ENCODE data around the gene PSMC1.

Gene PSMC1

DNA sequence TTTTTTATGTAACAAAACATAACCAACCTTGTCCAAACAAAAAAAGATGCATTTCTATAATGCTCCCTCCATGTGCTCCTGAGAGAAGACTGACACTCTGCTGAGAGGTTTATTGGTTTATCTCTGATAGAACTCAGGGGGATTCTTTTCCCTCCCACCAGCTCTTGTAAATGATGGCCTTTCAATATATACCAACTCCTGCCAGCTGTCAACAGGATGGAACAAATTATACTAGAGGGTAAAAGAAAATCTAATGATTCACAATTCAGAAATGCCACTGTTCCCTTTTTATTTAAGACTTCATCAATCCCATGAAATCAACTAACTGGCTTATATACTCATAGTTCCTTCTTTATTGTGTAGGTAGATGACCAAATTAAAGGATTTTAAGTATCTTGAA is 25.4 kb downstream of the PSMC1 start:
- Histone ChIP-seq H3K27ac (ENCODE audit: insufficient read depth in 1 of 2, low read depth in 1 of 2, low read length in 2 of 2, poor library complexity in 1 of 2, severe bottlenecking in 2 of 2) (no peak overlapping the region), H3K4me1 (ENCODE audit: control extremely low read depth in 1 of 4, control insufficient read depth in 4 of 4, insufficient read depth in 4 of 4, low read length in 3 of 4) (no peaks in the 10 kb centered on the region), H3K27me3 (replicated peaks in 2 of 5; ENCODE audit: control insufficient read depth in 4 of 5, insufficient read depth in 5 of 5, low read length in 4 of 5) (no peaks in the 10 kb centered on the region), H3K4me3 (ENCODE audit: control insufficient read depth in 1 of 7, extremely low read depth in 1 of 7, insufficient read depth in 4 of 7, low read depth in 2 of 7, low read length in 6 of 7) (no peak overlapping the region), H3K9me3 (ENCODE audit: control extremely low read depth in 1 of 5, control insufficient read depth in 4 of 5, insufficient read depth in 2 of 5, low read depth in 1 of 5, low read length in 4 of 5) (no peaks in the 10 kb centered on the region), H3K36me3 (ENCODE audit: control insufficient read depth in 4 of 4, insufficient read depth in 4 of 4, low read length in 3 of 4) (peaks cover 16 to 67% (median 46%) of the 10 kb centered on the region in 4 experiments)
- CTCF ChIA-PET: interaction anchor here (1.1 to 2.2 kb wide), 3 partner anchors 8 to 15 kb away, joined by 3 to 6 read pairs (median 3); no protein-coding TSS in a partner anchor
- no peak for DNase-seq
- POLR2A ChIA-PET: interaction anchor here (0.6 kb wide), 1 partner anchor 27 kb away, joined by 3 read pairs; no protein-coding TSS in a partner anchor

DNA sequence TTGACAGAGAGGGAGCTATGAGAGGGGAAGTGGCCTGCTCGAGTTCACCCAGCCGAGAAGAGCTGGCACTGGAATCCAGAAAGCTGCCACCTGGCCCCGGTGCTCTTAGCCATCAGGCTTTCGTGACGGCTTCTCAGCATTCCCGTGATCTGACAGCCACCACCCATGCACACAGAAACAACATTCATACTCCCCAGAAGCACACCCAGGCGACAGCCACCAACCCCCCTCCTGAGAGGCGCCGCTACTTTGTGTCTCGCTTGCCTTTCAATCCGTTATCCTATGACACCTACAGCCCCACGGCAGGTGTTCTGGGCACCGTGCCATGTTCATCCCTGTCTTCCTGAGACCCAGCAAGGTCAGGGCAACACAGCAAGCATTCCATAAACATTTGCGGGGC is 31.4 kb downstream of the PSMC1 start:
- CTCF ChIA-PET: interaction anchor here (1.3 kb wide), 1 partner anchor 409 kb away, joined by 4 read pairs; no protein-coding TSS in a partner anchor

DNA sequence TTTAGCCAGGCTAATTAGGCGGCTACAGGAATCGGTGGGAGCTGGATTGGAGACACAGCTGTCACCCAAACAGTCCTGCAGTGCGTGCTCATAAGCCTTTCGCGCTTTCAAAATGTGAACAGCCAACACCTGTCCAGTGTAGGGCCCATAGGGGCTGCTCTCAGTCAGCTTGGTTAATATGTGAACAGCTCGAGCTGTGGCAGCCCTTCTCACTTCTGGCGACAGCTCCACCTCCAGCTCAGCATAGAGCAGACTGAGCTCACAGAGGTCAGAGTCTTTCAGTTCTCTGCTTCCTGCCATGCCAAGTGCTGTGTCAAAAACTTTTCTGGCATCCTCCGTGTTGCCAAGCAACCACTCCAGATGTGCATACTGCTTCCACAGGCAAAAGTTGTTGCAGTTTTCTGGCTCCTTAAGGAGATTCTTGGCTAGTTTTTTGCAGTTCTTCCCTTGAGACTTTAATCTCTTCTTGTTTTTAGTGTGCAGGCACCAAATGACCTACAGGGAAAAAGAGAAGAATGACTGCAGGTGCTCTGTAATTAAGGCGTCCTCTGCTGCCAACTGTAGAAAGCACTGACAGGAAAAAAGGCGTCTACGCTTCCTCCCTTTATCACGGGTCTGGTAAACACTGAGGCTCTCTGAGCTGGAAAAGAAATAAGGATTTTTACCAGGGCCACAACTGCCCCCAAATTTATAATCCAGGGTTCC is 32.5 kb downstream of the PSMC1 start:
- WGBS (ENCODE audit: insufficient coverage): 78% methylated on average over 12 of the region's 12 CpGs
- no peaks in the 10 kb centered on the region for H3K9me3 ChIP-seq (ENCODE audit: control extremely low read depth in 1 of 5, control insufficient read depth in 4 of 5, insufficient read depth in 2 of 5, low read depth in 1 of 5, low read length in 4 of 5)
- H3K4me1 ChIP-seq (ENCODE audit: control extremely low read depth in 1 of 4, control insufficient read depth in 4 of 4, insufficient read depth in 4 of 4, low read length in 3 of 4): no peaks in the 10 kb centered on the region
- POLR2A ChIA-PET: interaction anchor here (0.9 kb wide), 1 partner anchor 9 kb away, joined by 3 read pairs; no protein-coding TSS in a partner anchor
- H3K27ac ChIP-seq (ENCODE audit: insufficient read depth in 1 of 2, low read depth in 1 of 2, low read length in 2 of 2, poor library complexity in 1 of 2, severe bottlenecking in 2 of 2): no peak overlapping the region
- H3K4me3 ChIP-seq (ENCODE audit: control insufficient read depth in 1 of 7, extremely low read depth in 1 of 7, insufficient read depth in 4 of 7, low read depth in 2 of 7, low read length in 6 of 7): no peak overlapping the region
- peaks cover 12 to 72% (median 48%) of the 10 kb centered on the region in 4 experiments for H3K36me3 ChIP-seq (ENCODE audit: control insufficient read depth in 4 of 4, insufficient read depth in 4 of 4, low read length in 3 of 4)
- CTCF ChIA-PET: interaction anchor here (1.2 to 2.4 kb wide), 7 partner anchors 8 to 484 kb away, joined by 3 to 13 read pairs (median 5); no protein-coding TSS in a partner anchor
- DNase-seq: no peak
- H3K27me3 ChIP-seq (replicated peaks in 2 of 5; ENCODE audit: control insufficient read depth in 4 of 5, insufficient read depth in 5 of 5, low read length in 4 of 5): no peaks in the 10 kb centered on the region

More for the DNA sequence above, 31.4 kb downstream of the PSMC1 start:
- Histone ChIP-seq H3K36me3 (ENCODE audit: control insufficient read depth in 4 of 4, insufficient read depth in 4 of 4, low read length in 3 of 4) (peaks cover 10 to 71% (median 46%) of the 10 kb centered on the region in 4 experiments), H3K27ac (ENCODE audit: insufficient read depth in 1 of 2, low read depth in 1 of 2, low read length in 2 of 2, poor library complexity in 1 of 2, severe bottlenecking in 2 of 2) (no peak overlapping the region), H3K4me3 (ENCODE audit: control insufficient read depth in 1 of 7, extremely low read depth in 1 of 7, insufficient read depth in 4 of 7, low read depth in 2 of 7, low read length in 6 of 7) (no peak overlapping the region), H3K9me3 (ENCODE audit: control extremely low read depth in 1 of 5, control insufficient read depth in 4 of 5, insufficient read depth in 2 of 5, low read depth in 1 of 5, low read length in 4 of 5) (no peaks in the 10 kb centered on the region), H3K4me1 (ENCODE audit: control extremely low read depth in 1 of 4, control insufficient read depth in 4 of 4, insufficient read depth in 4 of 4, low read length in 3 of 4) (no peaks in the 10 kb centered on the region), H3K27me3 (replicated peaks in 2 of 5; ENCODE audit: control insufficient read depth in 4 of 5, insufficient read depth in 5 of 5, low read length in 4 of 5) (no peaks in the 10 kb centered on the region)
- POLR2A ChIA-PET: interaction anchor here (0.9 kb wide), 1 partner anchor 8 kb away, joined by 3 read pairs; no protein-coding TSS in a partner anchor
- no peak for DNase-seq
- 98% methylated on average over 13 of the region's 14 CpGs for WGBS (ENCODE audit: insufficient coverage)

DNA sequence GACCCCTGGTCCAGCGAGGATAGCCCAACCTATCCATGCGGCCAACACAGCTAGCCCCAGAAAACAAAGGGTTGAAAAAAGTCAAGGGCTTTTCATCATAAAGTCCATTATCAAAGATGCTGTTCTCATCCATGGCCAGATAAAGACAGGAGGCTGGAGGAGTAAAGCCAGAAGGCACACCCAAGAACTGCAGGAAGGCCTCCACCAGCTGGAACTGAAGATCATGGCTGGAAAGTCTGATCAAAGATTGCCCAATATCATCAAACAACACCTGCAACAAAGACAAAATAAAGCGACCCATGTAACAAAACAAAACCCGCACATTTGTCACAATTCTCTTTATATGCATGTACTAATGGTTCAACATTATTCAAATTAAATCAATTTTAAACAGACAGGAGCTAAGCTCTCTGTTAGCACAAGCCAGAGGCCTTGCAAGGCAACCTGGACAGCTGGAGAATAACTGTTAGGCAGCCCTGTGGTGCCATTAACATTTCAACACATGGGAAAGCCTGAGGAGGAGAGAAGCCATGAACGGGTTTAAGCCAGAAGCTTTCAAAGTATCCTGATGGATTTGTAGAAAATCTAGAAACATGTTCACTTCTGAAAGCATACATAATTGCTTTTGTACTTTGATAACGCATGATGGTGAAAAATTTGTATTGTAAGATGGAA is 34.1 kb downstream of the PSMC1 start:
- Histone ChIP-seq H3K36me3 (ENCODE audit: control insufficient read depth in 4 of 4, insufficient read depth in 4 of 4, low read length in 3 of 4) (peaks cover 12 to 76% (median 48%) of the 10 kb centered on the region in 4 experiments), H3K4me3 (ENCODE audit: control insufficient read depth in 1 of 7, extremely low read depth in 1 of 7, insufficient read depth in 4 of 7, low read depth in 2 of 7, low read length in 6 of 7) (no peak overlapping the region), H3K27me3 (replicated peaks in 2 of 5; ENCODE audit: control insufficient read depth in 4 of 5, insufficient read depth in 5 of 5, low read length in 4 of 5) (no peaks in the 10 kb centered on the region), H3K27ac (ENCODE audit: insufficient read depth in 1 of 2, low read depth in 1 of 2, low read length in 2 of 2, poor library complexity in 1 of 2, severe bottlenecking in 2 of 2) (no peak overlapping the region), H3K4me1 (ENCODE audit: control extremely low read depth in 1 of 4, control insufficient read depth in 4 of 4, insufficient read depth in 4 of 4, low read length in 3 of 4) (no peaks in the 10 kb centered on the region), H3K9me3 (ENCODE audit: control extremely low read depth in 1 of 5, control insufficient read depth in 4 of 5, insufficient read depth in 2 of 5, low read depth in 1 of 5, low read length in 4 of 5) (no peaks in the 10 kb centered on the region)
- WGBS (ENCODE audit: insufficient coverage): 80% methylated on average over 1 of the region's 6 CpGs
- no peak for DNase-seq
- CTCF ChIA-PET: interaction anchor here (1.1 to 2.4 kb wide), 4 partner anchors 8 to 409 kb away, joined by 3 to 13 read pairs (median 3); no protein-coding TSS in a partner anchor
- POLR2A ChIA-PET: no interaction called here

DNA sequence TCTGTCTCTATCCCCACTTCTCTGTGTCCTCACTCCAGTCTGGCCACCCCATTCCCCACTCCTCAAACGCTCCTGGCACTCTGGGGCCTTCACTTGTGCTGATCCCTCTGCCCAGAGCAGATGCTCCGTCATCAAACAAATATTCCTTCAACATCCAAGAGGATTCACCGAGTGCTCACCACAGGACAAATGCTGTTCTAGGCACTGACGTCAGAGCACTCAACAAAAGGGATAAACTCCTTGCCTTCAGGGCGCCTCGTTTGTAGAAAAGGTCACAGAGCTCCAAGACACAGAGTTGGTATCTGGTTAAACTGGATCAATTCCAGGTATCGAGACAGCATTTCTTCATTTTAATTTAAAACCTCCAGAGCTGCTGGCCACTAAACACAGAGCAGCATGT is 35.3 kb downstream of the PSMC1 start:
- WGBS (ENCODE audit: insufficient coverage): 98% methylated on average over 7 of the region's 7 CpGs
- no peak overlapping the region for H3K27ac ChIP-seq (ENCODE audit: insufficient read depth in 1 of 2, low read depth in 1 of 2, low read length in 2 of 2, poor library complexity in 1 of 2, severe bottlenecking in 2 of 2)
- DNase-seq: no peak
- no peaks in the 10 kb centered on the region for H3K27me3 ChIP-seq (replicated peaks in 2 of 5; ENCODE audit: control insufficient read depth in 4 of 5, insufficient read depth in 5 of 5, low read length in 4 of 5)
- ChIA-PET POLR2A (no interaction called here), CTCF (interaction anchor here (0.9 to 1.5 kb wide), 3 partner anchors 10 to 466 kb away, joined by 3 to 4 read pairs (median 3); no protein-coding TSS in a partner anchor)
- no peaks in the 10 kb centered on the region for H3K9me3 ChIP-seq (ENCODE audit: control extremely low read depth in 1 of 5, control insufficient read depth in 4 of 5, insufficient read depth in 2 of 5, low read depth in 1 of 5, low read length in 4 of 5)
- peaks cover 9 to 71% (median 48%) of the 10 kb centered on the region in 4 experiments for H3K36me3 ChIP-seq (ENCODE audit: control insufficient read depth in 4 of 4, insufficient read depth in 4 of 4, low read length in 3 of 4)
- no peak overlapping the region for H3K4me3 ChIP-seq (ENCODE audit: control insufficient read depth in 1 of 7, extremely low read depth in 1 of 7, insufficient read depth in 4 of 7, low read depth in 2 of 7, low read length in 6 of 7)
- H3K4me1 ChIP-seq (ENCODE audit: control extremely low read depth in 1 of 4, control insufficient read depth in 4 of 4, insufficient read depth in 4 of 4, low read length in 3 of 4): peaks cover 0 to 2% (median 0%) of the 10 kb centered on the region in 4 experiments

DNA sequence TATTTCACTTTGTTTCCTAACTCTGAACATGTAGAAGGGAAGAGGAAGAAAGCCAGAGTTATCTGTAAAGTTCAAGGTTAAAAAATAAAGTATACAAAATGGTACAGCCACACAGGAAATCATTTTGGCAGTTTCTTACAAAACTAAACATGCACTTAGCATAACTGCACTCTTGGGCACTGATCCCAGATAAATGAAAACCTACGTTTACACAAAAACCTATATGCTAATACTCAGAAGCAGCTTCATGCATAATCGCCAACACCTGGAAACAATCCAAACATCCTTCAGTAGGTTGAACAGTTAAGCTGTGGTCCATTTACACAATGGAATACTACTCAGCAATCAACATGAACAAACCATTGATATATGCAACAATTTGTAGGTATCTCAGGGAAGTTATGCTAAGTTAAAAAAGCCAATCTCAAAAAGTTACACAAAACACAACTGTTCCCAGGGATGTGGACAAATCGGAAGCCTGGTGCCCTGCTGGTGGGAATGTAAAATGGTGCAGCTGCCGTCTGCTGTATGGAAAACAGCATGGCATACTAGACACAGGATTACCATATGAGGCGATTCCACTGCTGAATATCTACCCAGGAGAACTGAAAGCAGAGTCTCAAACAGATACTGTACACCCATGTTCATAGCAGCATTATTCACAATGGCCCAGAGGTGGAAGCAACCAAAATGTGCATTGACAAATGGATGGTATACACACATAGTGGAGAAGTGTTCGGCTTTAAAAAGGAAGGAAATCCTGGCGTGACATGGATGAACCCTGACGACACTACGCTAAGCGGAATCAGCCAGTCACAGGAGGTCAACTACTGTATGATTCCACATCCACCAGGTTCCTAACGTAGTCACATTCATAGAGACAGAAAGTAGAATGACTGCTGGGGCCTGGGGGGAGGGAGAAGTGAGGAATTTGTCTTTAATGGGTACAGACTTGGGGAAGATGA is 37.7 kb downstream of the PSMC1 start:
- Histone ChIP-seq H3K27ac (ENCODE audit: insufficient read depth in 1 of 2, low read depth in 1 of 2, low read length in 2 of 2, poor library complexity in 1 of 2, severe bottlenecking in 2 of 2) (no peak overlapping the region), H3K4me3 (ENCODE audit: control insufficient read depth in 1 of 7, extremely low read depth in 1 of 7, insufficient read depth in 4 of 7, low read depth in 2 of 7, low read length in 6 of 7) (no peak overlapping the region), H3K9me3 (ENCODE audit: control extremely low read depth in 1 of 5, control insufficient read depth in 4 of 5, insufficient read depth in 2 of 5, low read depth in 1 of 5, low read length in 4 of 5) (no peaks in the 10 kb centered on the region), H3K27me3 (replicated peaks in 2 of 5; ENCODE audit: control insufficient read depth in 4 of 5, insufficient read depth in 5 of 5, low read length in 4 of 5) (no peaks in the 10 kb centered on the region), H3K36me3 (ENCODE audit: control insufficient read depth in 4 of 4, insufficient read depth in 4 of 4, low read length in 3 of 4) (peaks cover 5 to 70% (median 32%) of the 10 kb centered on the region in 4 experiments), H3K4me1 (ENCODE audit: control extremely low read depth in 1 of 4, control insufficient read depth in 4 of 4, insufficient read depth in 4 of 4, low read length in 3 of 4) (peaks cover 0 to 2% (median under 1%) of the 10 kb centered on the region in 4 experiments)
- CTCF ChIA-PET: interaction anchor here (1.1 kb wide), 1 partner anchor 403 kb away, joined by 3 read pairs; no protein-coding TSS in a partner anchor
- POLR2A ChIA-PET: no interaction called here
- DNase-seq: no peak
- WGBS (ENCODE audit: insufficient coverage): 97% methylated on average over 10 of the region's 11 CpGs
